ENCODE data around the gene RASSF5.

Gene RASSF5

DNA sequence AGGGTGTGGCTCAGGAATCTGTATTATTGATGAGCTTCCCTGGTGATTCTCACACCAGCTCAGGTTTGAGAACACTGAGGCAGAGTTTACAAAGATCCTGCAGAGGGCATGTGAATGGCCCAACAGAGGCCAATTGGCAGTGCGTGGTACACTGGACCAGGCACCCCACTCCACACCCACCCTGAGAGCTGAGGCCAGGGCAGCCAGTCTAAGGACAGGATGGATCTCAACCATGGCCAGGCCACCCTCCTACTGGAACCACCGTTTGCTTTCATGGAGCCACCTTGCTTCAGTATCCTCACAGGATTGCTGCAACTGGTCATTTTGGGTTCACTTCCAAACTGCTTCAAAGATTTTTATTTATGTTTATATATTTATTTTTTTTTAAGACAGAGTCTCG is 7.3 kb upstream of the RASSF5 start:
- no peak for DNase-seq

- DNase-seq, result no peak
Observed at GRCh38 chr1:206501881-206502280, 5.5 kb upstream of the RASSF5 start.

DNA sequence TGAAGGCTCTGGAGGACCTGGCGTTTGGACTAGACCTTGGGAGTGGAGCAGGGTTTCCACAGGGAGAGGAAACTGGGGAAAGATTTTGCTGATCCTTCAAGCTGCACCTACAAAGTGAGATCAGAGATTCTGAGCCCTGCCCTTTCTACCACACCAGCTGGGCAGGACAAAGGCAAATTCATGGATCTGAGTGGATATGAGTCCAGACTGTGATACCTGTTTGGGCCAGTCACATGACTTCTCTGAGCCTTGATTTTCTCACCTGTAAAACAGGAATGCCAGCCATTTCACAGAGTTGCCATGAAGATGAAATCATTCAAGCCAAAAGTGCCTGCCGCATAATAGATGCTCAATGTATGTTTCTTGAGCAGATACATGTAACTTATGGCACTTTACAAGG is 4.9 kb upstream of the RASSF5 start:
- DNase-seq, result no peak

GRCh38 chr1:206502812-206503211 is 4.5 kb upstream of the RASSF5 start:
- no peak for DNase-seq

DNA sequence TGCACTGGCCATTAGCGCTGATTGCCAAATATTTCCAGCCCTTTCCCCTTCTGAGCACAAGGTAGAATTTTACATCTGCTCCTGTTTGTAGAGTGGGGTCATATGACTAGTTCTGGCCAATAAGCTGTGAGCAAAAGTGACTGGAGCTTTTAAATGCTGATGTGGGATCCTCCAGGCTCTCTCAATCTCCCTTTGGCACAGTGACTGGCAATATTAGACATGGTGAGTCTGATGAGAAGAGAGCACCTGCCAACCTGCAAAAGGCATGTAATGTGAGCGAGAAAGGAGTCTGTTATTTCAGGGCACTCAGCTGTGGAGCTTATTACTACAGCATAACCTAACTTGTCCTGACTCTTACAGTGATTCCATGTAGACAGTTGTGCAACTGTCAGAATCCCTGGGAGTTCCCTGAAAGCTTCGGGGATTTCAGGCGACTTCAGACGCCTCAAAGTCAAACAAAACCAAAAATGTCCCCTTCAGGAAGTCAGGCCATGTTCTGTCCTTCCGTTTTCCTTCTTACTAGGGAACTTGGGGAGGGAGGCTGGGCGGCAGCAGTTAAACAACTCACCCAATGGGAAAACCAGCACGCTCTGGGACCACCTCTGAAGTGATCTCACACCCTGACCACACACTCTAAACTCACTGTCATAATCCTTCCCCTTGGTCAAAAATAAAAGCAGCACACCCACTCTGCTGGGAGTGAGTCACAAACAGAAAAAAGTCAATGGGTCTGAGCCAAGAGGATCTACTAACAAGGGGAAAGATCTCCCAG is 3.6 kb upstream of the RASSF5 start:
- no peak for DNase-seq

DNA sequence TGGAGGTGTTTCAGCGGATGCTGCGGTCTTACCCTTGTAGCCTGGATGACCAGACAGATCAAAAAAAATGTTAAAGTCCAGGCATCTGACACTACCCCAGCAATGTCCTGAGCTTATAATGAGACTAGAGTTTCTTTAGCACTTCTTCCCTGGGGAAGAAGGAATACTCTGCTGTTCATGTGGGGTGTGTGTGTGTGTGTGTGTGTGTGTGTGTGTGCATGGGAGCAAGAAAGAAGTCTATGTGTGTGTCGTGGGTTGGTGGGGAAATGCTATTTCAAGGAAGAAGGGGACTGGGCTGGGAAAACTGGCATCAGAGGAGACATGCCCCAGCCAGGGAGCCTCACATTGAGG is 3.0 kb upstream of the RASSF5 start:
- no peak for DNase-seq

- no peak for DNase-seq
Observed at GRCh38 chr1:206505702-206506355, 1.5 kb upstream of the RASSF5 start.

DNA sequence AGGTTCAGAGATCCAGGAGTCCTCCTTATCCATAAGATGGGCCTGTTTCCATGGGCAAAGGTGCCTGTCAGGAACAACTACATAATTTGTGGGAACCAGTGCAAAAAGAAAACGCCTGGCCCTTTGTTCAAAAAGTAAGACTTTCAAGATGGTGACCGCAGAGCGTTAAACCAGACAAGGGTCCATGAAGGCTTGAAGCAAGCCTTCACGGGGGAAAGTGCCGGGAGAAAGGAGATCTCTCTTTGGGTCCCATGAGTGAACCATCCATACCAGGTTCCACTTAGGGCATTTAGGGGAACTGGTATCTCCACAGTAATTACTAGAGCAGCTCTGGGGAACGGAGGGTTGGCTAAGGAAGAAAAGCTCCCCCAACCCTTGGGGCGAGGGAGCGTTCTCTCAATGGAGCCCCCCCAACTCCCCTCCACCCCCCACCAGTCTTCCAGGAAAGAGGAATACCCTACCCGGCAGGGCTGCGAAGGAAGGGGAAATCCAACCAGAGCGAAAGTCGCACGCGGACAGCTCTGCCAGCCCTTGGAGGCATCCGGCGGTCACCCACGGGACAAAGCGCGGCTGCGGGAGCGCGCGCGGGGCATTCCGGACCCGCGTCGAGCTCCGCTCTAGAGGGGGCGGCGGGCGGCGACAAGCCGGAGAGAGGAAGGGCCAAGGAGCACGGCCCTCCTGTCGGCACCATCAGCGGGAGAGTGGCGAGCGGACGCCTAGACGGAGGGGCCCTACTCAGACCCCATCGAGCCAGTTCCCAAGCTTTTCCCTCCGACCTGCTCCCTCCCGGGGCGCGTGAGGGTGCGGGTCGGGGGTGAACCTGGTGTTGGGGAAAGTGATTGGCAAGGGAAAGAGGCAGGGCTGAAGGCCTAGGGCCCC is 687 bp upstream of the RASSF5 start:
- peak; percentile 17 for DNase-seq

GRCh38 chr1:206508130-206508889 is 979 bp downstream of the RASSF5 start:
- DNase-seq, result no peak

GRCh38 chr1:206508956-206509355 is 1.6 kb downstream of the RASSF5 start:
- no peak for DNase-seq

GRCh38 chr1:206509612-206510257 is 2.4 kb downstream of the RASSF5 start:
- no peak for DNase-seq

- no peak for DNase-seq
Observed at GRCh38 chr1:206510371-206510770, 3.0 kb downstream of the RASSF5 start.

DNA sequence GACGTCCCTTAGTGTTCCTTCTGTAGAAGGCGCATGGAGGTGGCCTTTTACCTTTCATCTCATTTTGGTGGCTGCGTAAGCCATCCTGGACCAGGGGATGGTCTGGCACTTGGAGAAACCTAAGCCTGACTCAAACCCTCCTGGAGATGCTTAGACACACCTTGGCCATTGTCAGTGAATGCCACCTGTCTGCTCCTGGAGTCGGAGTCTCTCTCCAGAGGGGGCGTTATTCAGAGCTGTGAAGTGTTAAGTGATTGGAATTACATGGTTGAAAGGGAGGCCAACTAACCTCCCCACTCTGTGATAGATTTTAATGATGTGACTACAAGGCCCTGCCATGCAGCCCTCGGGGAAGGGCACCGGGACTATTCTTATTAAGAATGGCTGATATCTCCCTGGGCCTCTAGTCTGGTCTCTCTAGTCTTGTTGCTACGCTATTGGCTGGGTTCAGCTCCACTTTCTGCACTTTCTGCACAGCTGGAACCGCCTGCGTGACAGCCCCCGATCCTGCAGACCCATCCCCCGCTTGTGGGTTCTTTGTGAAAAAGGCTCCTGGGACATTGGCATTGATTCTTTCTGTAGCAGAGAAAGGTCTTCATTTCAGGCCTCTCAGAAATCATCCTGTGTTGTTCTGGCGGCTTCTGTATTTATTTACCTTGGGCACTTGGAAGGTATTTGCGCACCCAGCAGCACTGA is 4.2 kb downstream of the RASSF5 start:
- no peak for DNase-seq

DNA sequence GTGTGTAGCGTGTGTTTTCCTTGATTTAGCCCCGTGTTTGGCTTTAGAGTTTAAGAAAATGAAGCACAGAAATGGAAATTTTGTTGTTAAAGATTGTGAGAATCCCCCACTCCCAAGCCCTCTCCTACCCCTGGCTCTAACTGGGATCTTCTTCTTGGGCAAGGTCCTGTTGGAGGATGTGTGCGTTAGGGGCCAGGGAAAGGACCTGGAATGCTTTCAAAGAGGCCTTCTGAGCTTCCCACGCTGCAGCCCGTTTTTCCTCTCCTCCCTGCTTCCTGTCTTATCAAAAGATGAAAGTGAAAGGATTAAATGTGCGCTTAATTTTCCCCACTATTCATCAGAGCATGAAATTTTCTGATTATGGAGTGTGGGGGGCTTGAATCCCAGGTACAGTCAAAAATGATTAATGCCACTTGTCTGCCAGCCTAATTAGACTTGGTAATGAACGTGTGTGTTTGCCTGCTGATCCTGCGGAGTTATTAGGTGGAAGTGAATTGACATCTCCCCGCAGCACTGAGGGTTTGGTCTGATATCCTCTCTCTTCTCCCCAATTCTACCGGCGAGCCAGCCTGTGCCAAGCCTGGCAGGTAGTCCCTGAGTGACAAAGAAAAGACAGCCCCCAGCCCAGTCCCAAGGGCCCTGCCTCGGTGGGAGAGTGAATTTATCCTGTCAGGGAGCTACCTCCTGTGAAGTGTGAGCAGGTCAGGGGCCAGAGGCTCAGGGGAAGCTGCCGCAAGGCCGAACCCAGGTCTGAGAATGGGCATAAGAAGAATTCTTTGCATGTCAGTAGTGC is 4.9 kb downstream of the RASSF5 start:
- DNase-seq, result no peak

- DNase-seq, result no peak
Observed at GRCh38 chr1:206512851-206513180, 5.5 kb downstream of the RASSF5 start.

DNA sequence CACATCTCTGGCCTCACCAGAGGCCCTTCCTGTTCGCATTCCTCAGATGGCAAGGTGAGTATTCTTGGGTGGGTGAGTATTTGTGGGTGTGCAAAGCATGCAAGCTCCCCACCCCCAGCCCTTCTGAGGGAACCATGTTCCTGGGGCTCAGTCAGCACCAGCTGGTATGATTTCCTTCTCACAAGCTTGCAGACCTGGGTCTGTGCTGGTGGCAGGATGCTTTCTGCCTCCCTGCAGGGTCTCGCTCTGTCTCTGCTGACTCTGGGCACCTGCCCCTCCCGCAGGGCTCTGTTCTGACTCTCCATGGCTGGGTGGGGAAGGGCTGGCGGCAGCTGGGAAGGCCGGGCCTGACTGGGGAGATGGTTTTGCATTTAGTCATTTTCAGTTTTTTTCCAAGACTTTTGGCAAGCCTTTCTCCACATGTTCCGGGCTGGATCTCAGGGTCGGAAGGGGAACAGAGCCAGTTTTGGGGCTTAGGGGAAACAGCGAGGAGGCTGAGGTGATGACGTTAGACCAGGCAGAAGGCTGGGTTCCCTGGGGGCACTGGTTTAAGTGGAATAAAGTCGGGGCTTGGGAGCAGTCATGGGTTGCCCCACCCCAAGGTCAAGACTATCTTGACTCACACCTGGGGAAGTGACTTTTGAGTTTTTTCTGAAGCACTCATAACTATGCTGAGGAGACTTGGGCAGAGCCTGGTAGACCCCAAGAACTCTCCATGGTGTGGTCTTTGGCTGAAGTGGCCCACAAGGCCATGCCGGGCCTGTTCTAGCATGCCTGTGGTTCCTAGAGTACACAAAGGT is 6.2 kb downstream of the RASSF5 start:
- DNase-seq, result no peak

DNA sequence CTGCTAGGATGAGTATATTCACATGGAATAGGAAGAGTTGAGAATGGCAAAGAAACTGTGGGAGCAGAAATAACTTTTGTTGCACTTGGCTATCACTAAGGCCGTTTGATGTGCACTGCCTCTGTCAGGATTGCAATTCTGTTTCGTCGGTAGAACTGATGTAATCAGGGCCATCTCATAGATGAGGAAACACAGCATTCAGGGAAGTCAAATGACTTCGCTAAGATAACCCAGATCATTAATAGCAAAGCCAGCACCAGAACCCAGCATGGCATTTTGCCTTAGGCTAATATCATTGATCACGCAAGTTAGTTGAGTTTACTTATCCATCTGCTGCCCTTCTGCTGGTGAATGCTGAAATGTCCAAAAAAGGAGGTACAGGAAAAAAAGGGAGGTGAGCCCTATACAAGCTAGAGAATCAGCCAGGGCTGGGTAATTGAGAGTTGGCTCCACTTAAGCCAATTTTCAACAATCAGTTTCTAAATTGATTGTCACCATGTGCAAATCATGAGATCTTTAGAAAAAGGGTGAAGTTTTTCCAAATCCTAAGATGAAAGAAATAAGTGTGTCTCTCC is 7.6 kb downstream of the RASSF5 start:
- no peak for DNase-seq

GRCh38 chr1:206516728-206516990 is 9.3 kb downstream of the RASSF5 start:
- DNase-seq, result no peak

- DNase-seq, result no peak
Observed at GRCh38 chr1:206517784-206518183, 10.5 kb downstream of the RASSF5 start.

- no peak for DNase-seq
Observed at GRCh38 chr1:206518206-206518605, 10.9 kb downstream of the RASSF5 start.
